Activated effector memory CD4-positive, alpha-beta T cell treated with anti-CD3 and anti-CD28 coated beads, Interleukin-2, amount 50 U/mL, for 16 hours (primary cell): Measurements from ENCODE around the gene IRS4.

Experiments used
- DNase-seq: peaks from one replicate; pipeline ENCODE4 v3.0.0-alpha.2; 2020

IRS4 gene

DNA sequence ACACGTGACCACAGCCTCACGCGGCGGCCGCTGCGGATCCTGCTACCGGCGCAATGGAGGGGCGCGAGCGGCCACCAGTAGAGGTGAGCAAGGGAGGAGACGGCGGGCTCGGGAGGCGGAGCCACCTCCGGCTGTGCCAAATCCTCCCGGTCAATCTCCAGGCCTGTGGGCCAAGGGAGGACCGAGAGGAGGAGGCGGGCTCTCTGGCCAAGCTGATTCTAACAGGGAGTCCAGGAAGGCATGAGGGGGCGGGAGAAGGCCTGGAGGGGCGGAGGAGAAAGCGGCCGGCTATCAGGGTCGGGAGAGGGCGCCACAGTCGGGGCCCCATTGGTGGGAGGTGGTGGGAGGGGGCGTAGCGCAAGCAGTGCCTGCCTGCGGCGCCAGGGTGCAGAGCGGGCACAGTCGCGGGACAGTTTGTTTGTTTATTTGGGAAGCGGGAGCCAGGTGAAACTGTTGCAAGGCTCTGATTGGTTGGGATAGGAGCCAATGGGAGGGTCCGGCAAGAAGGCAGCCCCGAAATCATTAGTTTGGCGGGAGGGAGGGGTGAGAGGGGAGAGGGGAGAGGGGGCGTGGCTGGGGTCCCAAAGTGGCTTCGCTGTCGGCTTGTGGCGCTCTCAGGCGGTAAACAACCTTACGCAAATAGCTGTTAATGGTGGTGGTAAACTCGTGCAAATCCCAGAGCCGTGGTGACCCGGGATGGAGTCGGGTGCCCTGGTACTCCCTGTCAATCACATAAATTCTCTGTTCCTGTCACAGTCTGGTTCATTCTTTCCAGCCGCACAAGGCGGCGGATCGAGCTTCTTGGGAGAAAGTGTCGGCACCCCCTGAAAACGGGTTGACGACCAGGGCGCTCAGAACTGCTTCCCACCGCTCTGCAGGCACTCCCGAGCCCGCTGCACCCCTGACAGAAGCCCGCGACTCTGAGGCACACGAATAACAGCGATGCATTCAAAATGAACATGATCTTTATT, at the start of gene IRS4:
Gene IRS4, minus strand, starts transcription at position 55 of the 971 bp plus-strand sequence.
- no peak for DNase-seq

DNA sequence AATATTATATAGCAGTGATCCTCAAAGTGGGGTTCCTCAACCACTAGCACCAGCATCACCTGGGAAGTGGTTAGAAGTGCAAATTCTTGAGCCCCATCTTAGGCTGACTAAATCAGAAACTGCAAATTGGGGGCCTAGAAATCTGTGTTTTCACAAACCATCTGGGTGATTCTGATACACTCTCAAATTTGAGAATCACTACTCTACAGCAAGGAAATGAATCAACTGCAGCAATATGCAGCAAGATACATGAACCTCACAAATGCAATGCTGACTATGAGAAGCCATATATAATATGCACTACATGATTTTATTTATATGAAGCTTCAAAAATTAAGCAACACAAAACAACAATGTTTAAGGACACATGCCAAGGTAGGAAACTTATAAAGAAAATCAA, 36.2 kb upstream of the IRS4 start:
- no peak for DNase-seq

DNA sequence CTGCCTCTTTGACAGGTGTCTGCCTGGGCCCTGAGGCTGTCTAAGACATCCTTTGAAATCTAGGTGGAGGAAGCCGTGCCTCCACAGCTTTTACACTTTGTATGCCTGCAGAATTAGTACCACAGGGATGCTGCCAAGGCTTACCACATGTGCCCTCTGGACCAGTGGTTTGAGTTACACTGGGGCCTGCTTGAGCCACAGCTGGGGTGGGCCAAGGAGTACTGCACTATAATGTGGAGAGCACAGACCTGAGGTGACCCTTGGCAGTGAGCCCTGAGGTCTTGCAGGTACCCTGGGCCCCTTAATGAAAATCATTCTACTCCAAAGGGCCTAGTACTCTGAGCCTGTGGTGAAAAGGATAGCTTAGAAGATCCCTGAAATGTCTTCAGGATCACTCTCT, 27.2 kb upstream of the IRS4 start:
- DNase-seq: no peak

DNA sequence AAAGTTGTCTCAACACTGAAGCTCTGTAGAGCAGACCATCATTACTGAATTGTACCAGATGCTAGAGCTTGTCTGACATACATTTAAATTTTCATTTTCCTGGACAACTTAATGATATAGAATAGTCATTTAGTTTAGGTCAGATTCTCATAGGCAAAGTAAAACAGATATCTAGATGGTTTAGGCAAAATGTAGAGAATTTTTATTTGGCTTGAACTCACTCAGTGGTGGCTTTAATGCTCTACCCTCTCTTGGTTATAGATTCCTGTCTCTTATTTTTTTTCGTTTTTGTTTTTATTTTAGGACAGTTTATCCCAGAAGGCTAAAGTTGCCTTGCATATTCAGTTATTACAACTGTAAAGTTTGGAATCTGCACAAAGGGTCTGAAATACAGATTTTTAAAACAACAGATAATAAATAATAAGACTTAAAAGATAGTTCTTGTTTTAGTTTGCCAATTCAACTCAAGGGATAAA, 4.0 kb upstream of the IRS4 start:
- no peak for DNase-seq

DNA sequence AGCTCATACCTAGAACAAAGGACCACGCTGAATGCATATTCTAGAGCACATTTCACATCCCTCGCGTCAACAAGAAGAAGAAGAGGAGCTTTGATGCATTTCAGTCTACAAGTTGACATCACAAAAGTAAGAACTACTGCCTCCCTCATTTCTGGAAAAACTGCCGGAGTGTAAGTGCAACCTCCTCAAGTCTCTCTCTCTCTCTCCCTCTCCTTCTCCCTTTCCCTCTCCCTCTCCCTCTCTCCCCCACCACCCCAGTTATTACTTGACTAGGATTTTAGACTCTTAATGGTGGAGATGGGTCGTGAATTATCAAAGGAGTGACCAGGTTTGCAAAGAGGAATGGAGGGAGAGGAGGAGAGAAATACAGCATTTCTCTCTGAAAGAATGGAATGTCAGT, 1.4 kb upstream of the IRS4 start:
- DNase-seq: no peak

DNA sequence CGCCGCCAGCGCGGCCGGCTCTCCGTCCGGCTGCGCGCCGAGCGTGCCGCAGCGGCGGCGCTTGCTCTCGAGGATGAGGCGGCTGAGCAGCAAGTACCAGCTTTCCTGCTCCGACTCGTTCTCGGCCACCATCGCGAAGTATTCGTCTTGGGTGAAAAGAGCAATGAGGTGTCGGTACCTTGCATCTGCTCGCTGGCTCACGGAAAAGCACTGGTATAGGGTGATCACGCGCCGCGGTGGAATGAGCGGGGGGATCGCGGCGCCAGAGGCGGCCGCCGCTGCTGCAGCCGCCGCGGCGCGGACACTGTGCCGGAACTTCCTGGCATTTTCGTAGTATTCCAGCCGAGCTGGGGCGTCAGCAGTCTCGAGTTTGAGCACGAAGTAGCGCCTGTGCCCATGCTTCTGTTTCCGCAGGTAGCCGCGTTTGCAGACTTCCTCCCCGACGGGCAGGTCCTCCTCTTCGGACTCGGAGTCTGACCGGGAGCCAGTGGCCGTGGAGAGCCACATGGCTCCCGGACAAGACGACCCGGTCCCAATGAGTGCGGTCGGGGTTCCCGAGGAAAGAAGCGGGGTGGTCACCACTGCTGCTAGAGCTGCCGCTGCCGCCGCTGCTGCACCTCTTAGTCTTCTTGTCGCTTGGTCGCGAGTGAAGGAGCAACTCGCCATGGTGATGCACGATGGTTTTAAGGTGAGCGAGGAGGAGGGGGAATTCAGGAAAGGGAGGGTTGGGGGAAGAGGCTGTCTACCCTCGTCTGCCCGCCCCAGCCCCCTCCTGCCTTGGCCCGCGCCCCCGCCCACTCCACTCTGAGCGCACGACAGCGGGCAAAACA, 469 bp downstream of the IRS4 start:
- DNase-seq: no peak

DNA sequence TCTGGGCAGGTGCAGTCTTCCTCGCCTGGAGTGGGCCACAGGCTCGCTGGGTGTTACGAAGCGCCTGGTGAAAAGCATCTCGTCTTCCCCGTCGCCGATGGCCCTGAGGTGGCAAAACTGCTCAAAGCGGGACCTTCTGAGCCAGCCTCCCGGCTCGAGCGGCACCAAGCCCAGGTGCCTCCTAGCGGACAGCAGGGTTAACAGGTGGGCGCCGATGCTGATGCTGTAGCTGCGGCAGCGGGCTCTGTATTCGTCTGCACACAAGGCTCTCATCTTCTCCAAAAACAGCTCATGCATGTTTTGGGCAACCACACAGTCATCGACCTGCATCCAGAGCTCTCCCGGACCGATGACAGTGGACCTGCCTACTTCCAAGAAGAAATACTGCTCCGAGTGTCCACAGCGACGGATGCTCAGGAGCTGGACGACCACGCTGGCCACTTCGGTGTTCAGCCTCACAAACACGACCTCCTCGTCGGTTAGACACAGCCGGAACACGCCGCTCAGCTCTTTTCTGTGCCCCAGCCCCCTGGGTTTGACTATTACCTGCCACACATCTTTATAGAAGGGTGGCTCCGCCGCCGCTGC, 1.2 kb downstream of the IRS4 start:
- no peak for DNase-seq

DNA sequence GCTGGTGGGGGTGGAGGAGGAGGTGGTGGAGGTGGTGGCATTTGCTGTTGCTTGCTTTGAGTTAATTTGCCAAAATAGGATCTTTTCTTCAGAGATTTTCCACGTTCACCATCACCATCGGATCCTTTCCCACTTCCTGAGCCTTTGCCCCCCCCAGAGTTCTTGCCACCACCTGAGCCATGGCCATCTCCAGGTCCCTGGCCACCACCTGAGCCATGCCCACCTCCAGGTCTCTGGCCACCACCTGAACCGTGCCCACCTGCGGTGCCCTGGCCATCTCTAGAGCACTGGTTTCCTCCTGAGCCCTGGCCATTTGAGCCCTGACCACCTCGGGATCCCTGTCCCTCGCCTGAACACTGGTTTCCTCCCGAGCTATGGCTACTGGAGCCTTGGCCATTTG, 1.9 kb downstream of the IRS4 start:
- no peak for DNase-seq

DNA sequence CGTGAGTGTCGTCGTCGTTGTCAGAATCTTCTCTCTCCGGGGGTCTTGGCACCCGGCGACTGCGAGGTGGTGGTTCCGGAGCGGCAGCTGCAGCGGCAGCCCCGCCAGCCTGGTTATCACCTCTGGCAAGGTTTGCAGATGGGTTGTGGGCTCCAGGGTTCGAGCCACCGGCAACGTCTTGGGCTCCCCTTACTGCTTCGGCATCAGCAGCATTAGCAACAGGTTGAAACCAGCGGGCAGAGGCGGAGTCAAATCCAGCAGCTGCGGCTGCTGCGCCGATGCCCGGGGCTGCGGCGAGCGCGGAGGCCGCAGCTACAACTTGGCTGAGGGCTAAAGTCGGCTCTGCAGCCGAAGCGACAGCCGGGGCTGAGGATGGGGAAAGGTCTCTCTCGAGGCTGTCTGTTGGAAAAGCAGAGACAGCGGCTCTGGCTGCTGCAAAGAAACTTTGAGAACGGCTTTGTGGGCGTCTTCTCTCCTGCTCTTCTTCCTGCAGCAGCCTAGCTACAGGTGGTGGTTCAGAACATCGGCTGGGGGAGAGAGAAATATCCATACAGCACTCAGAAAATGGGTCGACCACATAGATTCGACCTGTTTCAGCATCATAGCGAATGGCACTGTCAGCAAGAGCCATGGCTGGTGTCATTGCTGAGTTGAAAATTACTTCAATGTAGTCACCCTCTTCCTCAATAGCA, 3.6 kb downstream of the IRS4 start:
- no peak for DNase-seq

DNA sequence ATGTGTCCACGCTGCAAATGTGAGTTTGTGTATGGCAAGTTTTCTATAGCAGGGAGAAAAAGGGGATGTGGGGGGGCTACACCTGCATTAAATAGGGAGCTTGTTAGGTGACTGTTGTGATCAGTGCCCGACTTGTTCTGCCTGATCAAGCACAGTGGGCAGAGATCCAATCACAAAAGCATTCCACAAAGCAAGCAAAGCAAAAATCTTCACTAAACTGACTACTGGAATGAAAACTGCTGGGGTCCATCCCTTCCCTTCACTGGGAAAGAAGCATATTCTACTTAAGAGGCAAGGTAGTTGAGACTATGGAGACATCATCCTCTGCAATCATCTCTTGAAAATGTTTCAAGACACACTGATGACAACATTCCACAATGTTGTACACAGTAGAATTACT, 5.2 kb downstream of the IRS4 start:
- no peak for DNase-seq

DNA sequence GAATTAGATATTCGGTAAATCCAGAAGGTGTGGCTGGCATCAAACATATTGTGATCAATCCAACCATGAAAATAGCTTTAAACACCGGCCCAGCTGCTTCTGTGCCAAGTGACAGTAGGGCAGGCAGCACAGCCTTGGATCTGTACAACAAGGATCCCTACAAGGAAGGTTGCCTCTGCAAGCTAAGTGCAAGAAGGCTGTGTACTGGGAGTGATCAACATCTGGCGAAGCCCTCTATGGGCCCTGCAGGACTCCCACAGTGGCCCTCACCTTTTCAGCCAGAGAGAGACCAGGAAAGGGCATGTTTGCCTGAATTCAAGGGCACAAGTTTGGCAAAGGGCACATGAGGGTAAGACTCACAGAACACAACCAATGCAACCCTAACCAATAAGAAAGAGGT, 9.6 kb downstream of the IRS4 start:
- no peak for DNase-seq

DNA sequence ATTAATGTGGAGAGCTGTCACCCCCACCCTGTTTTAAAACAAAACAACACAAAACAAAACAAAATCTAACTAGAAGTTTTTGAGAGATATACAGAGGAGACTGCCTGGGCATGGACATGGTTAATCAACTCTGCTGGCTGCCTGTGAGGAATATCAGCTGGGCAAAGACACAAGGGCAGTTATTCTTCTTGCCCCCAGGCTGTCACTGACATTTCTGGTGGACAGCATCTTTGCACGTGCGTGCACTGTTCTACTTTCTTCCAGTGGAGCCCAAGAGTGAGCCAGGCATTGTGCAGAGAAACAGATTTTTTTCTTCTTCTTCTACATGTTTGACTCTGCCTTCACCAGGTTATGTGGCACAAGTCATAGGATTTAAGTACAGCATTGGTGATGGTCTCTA, 13.8 kb downstream of the IRS4 start:
- DNase-seq: no peak

DNA sequence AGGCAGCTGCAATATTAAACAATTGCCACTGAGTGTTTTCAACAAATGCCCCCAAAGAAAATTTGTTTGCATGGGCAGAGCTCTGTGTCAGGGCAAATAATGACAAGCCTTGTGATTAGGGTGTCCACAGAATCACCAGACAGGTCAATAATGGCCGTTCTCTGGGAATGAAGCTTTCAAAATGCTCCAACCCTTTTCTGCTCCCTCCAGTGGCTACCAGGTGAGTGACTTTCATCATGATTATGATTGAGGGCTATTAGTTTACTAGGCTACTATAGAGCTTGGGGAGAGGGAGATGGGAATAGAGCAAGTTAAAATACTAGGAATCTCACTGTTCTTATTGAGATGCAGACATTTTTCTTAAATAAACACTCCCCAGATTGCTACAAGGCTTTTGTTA, 23.5 kb downstream of the IRS4 start:
- no peak for DNase-seq

DNA sequence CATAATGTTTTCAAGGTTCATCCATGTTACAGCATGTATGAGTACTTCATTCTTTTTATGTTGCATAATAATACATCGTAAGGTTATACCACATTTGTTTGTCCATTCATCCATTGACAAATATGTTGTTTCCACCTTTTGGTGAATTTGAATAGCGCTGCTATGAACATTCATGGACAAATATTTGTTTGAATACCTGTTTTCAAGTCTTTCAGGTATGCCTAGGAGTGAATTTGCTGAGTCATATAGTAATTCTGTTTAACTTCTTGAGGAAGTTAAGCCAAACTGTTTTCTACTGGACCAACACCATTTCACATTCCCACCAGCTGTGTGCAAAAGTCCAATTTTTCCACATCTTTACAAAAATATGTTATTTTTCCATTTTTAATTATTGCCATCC, 31.5 kb downstream of the IRS4 start:
- no peak for DNase-seq

DNA sequence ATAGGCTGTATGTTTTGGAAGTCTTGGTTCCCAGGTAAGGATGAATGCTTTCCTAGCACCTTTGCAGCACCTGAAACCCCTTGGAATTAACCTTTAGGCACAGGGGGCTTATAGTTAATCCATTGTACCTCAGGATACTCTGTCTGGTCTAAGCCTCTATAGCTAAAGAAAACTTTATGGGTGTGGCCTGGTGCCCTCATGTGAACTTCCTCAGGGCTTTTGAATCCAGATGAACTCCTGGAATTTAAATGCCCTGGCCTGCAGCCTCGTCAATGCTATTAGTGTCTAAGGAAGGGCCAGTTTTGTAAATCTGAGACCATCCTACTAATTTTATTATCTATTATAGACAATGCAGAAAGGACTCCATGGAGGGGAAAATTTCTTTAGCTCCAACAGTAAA, 33.8 kb downstream of the IRS4 start:
- DNase-seq: no peak

DNA sequence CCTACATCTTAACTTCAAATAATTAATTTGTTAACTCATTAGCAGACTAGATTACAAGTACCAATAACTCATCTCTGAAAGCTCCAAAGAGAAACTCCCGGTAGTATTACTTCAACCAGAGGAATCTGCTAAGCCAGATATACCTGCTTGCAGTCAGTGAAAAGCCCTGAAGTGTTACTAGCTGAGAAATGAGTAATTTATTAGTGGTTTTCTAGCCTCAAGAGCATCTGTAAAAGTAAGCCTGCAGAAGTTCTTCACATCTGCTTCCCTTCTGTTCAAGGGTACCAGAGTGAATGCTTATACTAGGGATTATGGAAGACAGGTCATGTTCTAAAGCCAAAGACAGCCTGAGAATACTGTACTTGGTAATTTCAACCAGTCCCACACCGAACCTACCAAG, 34.7 kb downstream of the IRS4 start:
- no peak for DNase-seq

DNA sequence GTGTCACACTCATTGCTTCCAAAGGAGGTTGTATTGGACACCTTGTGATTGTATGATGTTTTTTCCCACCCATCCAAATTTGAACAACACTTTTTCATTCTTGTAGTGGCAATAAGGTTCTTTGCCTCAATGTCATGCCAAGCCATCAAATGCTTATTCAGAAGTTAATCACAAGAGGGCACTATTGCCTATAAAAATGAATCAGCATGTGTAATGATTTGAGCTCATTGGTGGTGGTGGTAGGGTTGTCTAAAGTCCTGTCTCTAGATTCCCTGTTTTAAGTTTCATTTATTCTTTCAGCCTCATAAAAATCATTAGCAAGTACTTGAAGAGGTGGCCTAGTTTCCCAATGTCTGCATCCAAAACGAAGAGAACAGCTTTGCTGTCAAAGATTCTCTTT, 37.0 kb downstream of the IRS4 start:
- no peak for DNase-seq

DNA sequence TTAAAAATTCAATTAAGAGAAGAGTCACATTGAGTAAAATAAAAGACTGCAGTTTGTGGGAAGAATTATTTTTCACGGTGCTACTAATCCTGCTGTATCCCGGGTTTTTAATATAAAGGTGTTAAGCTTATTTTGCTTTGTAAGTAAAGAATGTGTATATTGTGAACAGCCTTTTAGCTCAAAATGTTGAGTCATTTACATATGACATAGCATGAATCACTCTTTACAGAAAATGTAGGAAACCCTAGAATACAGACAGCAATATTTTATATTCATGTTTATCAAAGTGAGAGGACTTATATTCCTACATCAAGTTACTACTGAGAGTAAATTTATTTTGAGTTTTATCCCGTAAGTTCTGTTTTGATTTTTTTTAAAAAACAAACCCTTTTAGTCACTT, 39.7 kb downstream of the IRS4 start:
- no peak for DNase-seq
